Stomach smooth muscle (tissue), 2 donors: ENCODE results near the gene NCK2.

ENCODE experiments used
- H3K27ac ChIP-seq: one replicate; pipeline ENCODE4 v1.7.0; 2013; ENCODE audit warnings: mild to moderate bottlenecking, low read length, inconsistent platforms
- H3K27me3 ChIP-seq, 2 donors: one replicate each; pipeline ENCODE4 v1.7.0; 2013; ENCODE audit warnings: low read length in 2 of 2; ENCODE audit not compliant: insufficient read depth in 2 of 2, control insufficient read depth in 1 of 2
- H3K36me3 ChIP-seq, 2 donors: one replicate each; pipeline ENCODE4 v1.7.0; 2013; ENCODE audit warnings: low read length in 2 of 2; ENCODE audit not compliant: control insufficient read depth in 2 of 2, insufficient read depth in 2 of 2
- H3K4me1 ChIP-seq: one replicate; pipeline ENCODE4 v1.7.0; 2013; ENCODE audit warnings: low read length; ENCODE audit not compliant: control insufficient read depth, insufficient read depth
- H3K4me3 ChIP-seq, 2 donors: one replicate each; pipeline ENCODE4 v1.7.0; 2013; ENCODE audit warnings: low read length in 2 of 2
- H3K9ac ChIP-seq, 2 donors: one replicate each; pipeline ENCODE4 v1.7.0; 2013; ENCODE audit warnings: low read length in 2 of 2, mild to moderate bottlenecking in 1 of 2
- H3K9me3 ChIP-seq, 2 donors: one replicate each; pipeline ENCODE4 v1.7.0; 2013; ENCODE audit warnings: low read length in 2 of 2; ENCODE audit not compliant: control insufficient read depth in 2 of 2
- donor health status: healthy.
- donor health status: Pancreatic carcinoma.

The NCK2 gene

DNA sequence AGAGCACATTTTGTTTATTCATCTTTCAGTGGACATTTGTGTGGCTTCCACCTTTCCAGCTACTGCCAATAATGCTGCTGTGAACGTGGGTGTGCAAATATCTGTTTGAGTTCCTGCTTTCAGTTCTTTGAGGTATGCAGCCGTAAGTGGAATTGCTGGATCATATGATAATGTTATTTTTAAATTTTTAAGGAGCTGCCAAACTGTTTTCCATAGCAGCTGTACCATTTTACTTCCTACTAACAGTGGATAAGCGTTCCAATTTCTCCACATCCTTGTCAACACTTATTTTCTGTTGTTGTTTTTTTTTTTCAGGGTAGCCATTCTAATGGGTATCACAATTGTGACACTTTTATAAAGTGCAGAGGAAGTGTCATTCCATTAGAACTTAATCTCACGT lies 162.5 kb downstream of the NCK2 start:
- H3K4me1 ChIP-seq, result peaks cover 3% of the 10 kb centered on the region
- no peaks in the 10 kb centered on the region for H3K36me3 ChIP-seq
- no peak overlapping the region for H3K9ac ChIP-seq
- H3K4me3 ChIP-seq, result no peak overlapping the region
- H3K27ac ChIP-seq, result no peak overlapping the region
- no peaks in the 10 kb centered on the region for H3K27me3 ChIP-seq
- no peaks in the 10 kb centered on the region for H3K9me3 ChIP-seq

DNA sequence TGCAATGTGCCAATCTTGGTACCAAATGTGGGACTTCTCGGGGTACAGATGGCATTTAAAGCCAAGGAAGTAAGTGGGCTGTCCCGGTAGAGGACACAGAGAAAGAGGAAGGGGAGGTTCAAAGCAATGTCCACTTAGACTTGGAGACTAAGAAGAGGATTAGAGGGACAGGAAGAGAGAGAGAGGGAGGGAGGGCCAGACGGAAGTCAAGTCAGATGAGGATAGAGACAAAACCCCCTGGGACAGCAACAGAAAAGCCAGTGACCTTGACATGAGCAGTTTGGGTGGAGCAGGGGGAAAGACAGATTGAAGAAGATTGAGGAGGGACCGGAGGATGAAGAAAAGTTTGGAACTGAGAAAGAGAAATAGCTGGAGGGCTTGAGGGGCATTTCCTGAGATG lies 164.5 kb downstream of the NCK2 start:
- Histone ChIP-seq H3K27me3 (no peaks in the 10 kb centered on the region), H3K4me1 (peaks cover 3% of the 10 kb centered on the region), H3K9ac (no peak overlapping the region), H3K36me3 (no peaks in the 10 kb centered on the region), H3K27ac (no peak overlapping the region), H3K9me3 (no peaks in the 10 kb centered on the region), H3K4me3 (no peak overlapping the region)

DNA sequence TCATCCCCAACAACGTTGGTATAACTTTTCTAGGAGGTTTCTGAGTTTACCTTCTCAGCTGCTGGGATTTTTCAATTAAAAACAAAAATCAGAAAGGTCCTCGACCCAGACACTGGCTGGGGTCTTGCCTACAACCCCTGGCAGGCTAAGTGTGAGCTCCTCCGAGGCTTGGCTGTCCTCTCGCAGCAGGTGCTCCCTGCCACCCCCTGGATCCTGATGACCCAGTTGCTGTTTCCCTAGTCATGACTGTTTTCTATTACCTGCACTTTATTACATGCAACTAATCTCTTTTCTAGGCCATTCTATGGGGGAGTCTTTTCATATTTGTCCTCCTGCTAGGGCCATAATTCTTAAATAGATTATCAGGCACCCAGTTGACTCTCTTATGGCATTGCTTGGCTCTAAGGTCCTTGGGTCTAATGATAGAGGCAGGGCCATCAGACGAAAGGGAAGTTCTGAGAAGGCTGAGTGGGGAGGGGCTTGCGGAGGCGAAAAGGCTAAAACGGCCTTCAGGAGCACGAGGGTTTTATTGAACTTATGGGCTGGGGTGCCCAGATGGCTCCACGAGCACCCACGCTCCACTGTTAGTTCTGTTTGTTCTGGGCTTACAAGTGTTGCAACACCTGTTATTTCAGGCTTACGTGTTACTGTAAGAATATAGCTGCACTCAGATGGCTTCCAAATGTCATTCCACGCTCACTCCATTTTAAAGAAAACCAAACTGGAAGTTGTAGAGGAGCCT lies 166.0 kb downstream of the NCK2 start:
- Histone ChIP-seq H3K9me3 (peaks cover 4 to 8% of the 10 kb centered on the region in 2 donors), H3K4me1 (peaks cover 3% of the 10 kb centered on the region), H3K36me3 (no peaks in the 10 kb centered on the region), H3K27me3 (no peaks in the 10 kb centered on the region), H3K4me3 (no peak overlapping the region), H3K27ac (no peak overlapping the region), H3K9ac (no peak overlapping the region)

DNA sequence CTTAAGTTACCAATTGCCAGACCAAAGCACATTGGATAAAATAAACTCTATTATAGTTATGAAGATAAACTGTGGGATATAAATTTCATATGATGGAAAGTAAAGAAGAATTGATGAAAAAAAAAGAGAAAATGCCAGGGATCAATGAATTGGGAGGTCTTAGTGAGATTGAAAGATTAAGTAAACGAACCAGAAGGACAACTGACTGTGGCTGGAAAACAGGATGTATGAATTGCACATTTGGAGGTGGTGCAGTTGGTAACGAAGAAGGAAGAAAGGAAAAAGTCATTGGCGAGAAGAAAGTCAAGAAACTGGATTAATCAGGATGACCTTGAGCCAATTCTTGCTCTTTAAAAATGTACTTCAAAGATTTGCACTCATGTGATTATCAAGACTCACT lies 166.7 kb downstream of the NCK2 start:
- Histone ChIP-seq H3K36me3 (no peaks in the 10 kb centered on the region), H3K9ac (no peak overlapping the region), H3K27ac (no peak overlapping the region), H3K4me1 (peaks cover 3% of the 10 kb centered on the region), H3K27me3 (no peaks in the 10 kb centered on the region), H3K9me3 (peaks cover 4 to 8% of the 10 kb centered on the region in 2 donors), H3K4me3 (no peak overlapping the region)

DNA sequence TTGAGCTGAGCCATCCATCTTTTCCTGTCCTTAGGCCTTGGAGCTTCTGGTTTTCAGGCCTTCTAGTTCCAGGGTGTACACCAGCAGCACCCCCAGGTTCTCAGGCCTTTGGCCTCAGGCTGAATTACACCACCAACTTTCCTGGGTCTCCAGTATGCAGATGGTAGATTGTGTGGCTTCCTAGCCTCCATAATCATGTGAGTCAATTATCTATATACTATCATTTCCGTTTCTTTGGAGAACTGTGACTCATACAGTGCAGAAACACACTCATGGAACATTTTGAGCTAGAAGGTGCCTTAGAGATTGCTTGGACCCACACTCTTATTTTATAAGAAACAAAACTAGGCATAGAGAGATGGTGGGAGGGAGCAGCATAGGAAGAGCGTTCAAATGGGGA lies 167.4 kb downstream of the NCK2 start:
- no peaks in the 10 kb centered on the region for H3K27me3 ChIP-seq
- no peak overlapping the region for H3K9ac ChIP-seq
- no peak overlapping the region for H3K4me3 ChIP-seq
- H3K9me3 ChIP-seq, result peaks cover 4 to 8% of the 10 kb centered on the region in 2 donors
- H3K27ac ChIP-seq, result no peak overlapping the region
- peaks cover 3% of the 10 kb centered on the region for H3K4me1 ChIP-seq
- no peaks in the 10 kb centered on the region for H3K36me3 ChIP-seq

DNA sequence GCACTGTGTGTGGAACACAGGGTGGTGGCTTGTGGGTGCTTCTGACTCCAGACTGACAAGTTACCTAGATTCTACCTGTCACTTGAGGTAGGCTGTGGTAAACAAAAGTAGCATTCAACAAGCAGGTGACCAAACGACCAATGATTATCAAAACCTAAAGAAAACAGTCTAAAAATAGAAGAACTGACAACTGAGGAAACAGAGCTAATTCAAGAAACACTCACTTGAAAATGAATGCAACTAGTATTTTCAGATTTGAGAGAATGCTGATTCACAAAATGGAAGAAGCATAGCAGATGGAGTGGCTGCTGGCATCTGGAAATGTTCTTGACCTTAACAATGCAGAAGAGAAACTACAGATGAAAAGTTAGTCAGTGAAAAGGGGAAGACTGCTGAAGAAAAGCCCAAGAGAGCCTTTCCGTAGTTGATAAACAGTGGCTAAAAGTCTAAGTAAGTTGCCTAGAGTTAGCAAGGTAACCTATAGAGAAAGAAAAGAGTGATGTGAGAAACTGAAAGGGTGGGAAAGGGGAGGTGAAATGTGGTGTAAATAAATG lies 170.4 kb downstream of the NCK2 start:
- Histone ChIP-seq H3K36me3 (no peaks in the 10 kb centered on the region), H3K9me3 (peaks cover 4 to 8% of the 10 kb centered on the region in 2 donors), H3K4me1 (peaks cover 2% of the 10 kb centered on the region), H3K27ac (no peak overlapping the region), H3K9ac (no peak overlapping the region), H3K27me3 (no peaks in the 10 kb centered on the region), H3K4me3 (no peak overlapping the region)

DNA sequence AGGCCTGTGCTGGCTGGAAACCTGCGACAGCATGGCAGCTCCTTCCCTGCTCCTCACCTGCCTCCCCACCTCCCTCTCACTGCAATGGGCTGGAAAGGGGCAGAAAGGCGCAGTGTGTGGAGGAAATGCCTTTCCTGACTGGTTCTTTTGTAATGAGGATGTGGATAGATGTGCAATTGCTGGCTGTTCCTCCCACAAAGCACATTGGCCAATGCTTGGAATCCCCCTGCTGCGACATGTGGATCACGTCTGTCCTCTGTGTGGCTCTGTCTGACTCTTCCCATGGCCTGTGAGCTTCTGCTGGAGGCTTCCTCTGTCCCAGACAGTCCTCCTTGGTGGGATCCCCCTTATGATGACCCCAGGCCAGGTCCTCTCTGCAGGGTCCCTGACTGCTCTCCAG lies 172.5 kb downstream of the NCK2 start:
- Histone ChIP-seq H3K27me3 (no peaks in the 10 kb centered on the region), H3K4me3 (no peak overlapping the region), H3K9ac (no peak overlapping the region), H3K9me3 (peaks cover 4 to 8% of the 10 kb centered on the region in 2 donors), H3K4me1 (peaks cover 2% of the 10 kb centered on the region), H3K36me3 (no peaks in the 10 kb centered on the region), H3K27ac (no peak overlapping the region)

DNA sequence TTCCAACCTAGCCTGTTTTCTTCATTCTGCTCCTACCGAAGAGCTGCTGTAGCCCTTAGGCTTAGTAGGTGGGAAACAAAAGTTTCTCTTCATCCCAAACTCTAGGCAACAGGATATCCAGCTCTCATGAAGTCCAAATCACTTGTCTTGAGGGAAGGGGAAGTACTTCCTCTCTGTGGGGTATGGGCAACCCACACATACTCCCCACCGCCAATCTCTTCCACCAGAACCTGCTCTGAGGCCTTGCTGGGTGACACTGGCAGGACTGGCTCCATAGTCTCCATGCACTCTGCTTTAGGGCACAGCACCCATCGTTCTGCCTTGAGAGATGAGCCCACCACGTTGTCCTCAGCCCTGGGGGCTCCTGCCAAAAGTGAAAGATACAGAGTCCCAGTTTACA lies 173.0 kb downstream of the NCK2 start:
- H3K27me3 ChIP-seq, result no peaks in the 10 kb centered on the region
- peaks cover 2% of the 10 kb centered on the region for H3K4me1 ChIP-seq
- H3K36me3 ChIP-seq, result no peaks in the 10 kb centered on the region
- H3K9ac ChIP-seq, result no peak overlapping the region
- H3K9me3 ChIP-seq, result peaks cover 4 to 8% of the 10 kb centered on the region in 2 donors
- no peak overlapping the region for H3K27ac ChIP-seq
- H3K4me3 ChIP-seq, result no peak overlapping the region

DNA sequence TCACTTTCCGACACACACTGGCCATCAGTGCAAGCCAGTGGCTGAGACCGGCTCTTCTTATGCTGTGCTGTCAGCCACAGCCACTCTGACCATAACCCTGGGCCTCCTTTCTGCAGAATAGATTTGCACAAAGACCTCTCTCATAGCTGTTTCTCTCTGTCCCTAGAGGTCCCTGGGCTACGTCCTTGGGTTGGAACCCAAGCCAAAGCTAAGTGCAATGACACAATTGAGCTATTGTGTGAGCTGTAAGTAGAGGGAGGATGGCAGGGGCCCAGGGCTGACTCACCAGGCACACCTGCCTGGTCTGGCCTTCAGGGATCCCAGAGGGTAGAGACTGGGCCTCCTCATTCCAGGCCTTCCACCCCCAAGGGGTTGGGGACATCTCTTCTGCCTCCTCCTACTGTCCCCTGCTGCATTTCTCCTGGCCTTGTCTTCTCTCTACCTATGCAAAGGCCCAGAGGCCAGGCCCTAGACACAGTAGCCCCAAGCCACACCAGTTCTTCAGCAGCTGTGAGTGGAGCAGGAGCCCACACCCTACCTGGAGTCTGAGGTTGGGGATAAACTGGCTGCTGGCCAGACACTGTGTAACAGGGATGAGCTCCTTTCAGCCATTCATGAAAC lies 174.6 kb downstream of the NCK2 start:
- no peak overlapping the region for H3K27ac ChIP-seq
- no peak overlapping the region for H3K9ac ChIP-seq
- peaks cover 2% of the 10 kb centered on the region for H3K4me1 ChIP-seq
- no peaks in the 10 kb centered on the region for H3K27me3 ChIP-seq
- no peak overlapping the region for H3K4me3 ChIP-seq
- H3K36me3 ChIP-seq, result no peaks in the 10 kb centered on the region
- H3K9me3 ChIP-seq, result peaks cover 4 to 7% of the 10 kb centered on the region in 2 donors

DNA sequence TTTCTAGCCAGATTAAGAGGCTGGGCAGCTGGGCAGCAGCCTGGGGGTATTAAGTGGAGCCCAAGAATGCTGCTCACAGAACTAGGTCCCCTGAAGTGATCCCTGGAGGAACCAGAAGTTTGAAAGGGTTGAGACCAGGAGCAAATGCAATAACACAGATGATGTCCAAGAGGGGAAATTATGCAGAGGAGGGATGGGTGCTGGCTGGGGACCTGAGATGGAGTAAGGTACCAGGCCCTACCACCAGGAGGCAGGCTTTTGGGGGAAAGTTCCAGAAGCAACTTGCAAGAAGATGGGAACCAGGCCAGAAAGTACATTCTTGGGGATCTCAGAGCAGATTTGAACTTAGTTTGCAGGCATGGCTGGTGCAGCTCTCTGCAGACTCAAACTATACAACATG lies 175.1 kb downstream of the NCK2 start:
- Histone ChIP-seq H3K4me3 (no peak overlapping the region), H3K9me3 (peaks cover 1 to 2% of the 10 kb centered on the region in 2 donors), H3K27me3 (no peaks in the 10 kb centered on the region), H3K9ac (no peak overlapping the region), H3K27ac (no peak overlapping the region), H3K36me3 (no peaks in the 10 kb centered on the region), H3K4me1 (peaks cover 2% of the 10 kb centered on the region)

DNA sequence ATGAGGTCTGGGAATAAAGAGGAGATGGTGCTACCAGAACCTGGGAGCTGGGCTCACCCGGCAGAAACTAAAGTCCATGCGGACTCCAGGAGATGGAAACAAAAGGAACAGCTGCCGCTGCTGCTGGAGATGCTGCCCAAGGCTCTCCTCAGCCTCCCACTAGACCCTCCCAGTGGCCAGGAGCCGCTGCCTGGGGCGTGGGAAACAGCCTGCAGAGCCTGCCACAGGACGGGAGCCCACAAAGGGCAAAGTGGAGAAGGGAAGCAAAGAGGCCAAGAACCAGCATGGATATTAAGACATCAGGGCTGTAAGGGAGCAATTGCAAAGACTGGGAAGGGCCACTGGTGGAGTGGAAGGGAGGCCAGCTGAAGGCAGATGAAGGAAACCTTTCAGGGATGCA lies 179.6 kb downstream of the NCK2 start:
- H3K27me3 ChIP-seq, result no peaks in the 10 kb centered on the region
- H3K4me3 ChIP-seq, result no peak overlapping the region
- H3K27ac ChIP-seq, result no peak overlapping the region
- no peak overlapping the region for H3K9ac ChIP-seq
- H3K36me3 ChIP-seq, result no peaks in the 10 kb centered on the region
- H3K9me3 ChIP-seq, result no peaks in the 10 kb centered on the region
- H3K4me1 ChIP-seq, result peaks cover 2% of the 10 kb centered on the region
